HEK293 (cell line): ENCODE measurements around the gene PYROXD2.

Experiments used
- CTCF ChIA-PET: fragments of 350-600 bp; formaldehyde crosslinking; extraction: SDS; loops from one replicate; lab custom pipeline; 2021; ENCODE audit warnings: antibody characterized with exemption; lab: Yijun Ruan, JAX
- POLR2A ChIA-PET: fragments of 300-600 bp; formaldehyde crosslinking; extraction: SDS; loops from one replicate; lab custom pipeline; 2020; ENCODE audit warnings: antibody characterized with exemption, inconsistent platforms; lab: Yijun Ruan, JAX
- H3K27ac ChIP-seq: fragments of 200-500 bp; sonication (Bioruptor generic); 2 replicates; pipeline ENCODE4 v1.5.1; 2014; ENCODE audit warnings: low read depth, low read length, control low read depth, inconsistent platforms; ENCODE audit errors: extremely low read depth
- H3K36me3 ChIP-seq, 2 experiments: fragments of 200-500 bp in 1 of 2; sonication (Bioruptor generic) in 1 of 2; 1 replicate in 1 of 2; 2 replicates in 1 of 2; pipeline ENCODE4 v1.5.1; 2014 to 2017; ENCODE audit warnings: inconsistent platforms in 2 of 2, low read length in 2 of 2; ENCODE audit not compliant: control insufficient read depth in 2 of 2, insufficient read depth in 1 of 2
- H3K4me1 ChIP-seq: fragments of 200-500 bp; sonication (Bioruptor generic); 2 replicates; pipeline ENCODE4 v1.5.1; 2014; ENCODE audit warnings: mild to moderate bottlenecking, low read length, inconsistent platforms; ENCODE audit not compliant: control insufficient read depth, insufficient read depth
- H3K4me3 ChIP-seq: 2 replicates; pipeline ENCODE4 v1.5.1; 2011; ENCODE audit warnings: low read depth, mild to moderate bottlenecking, control low read depth, low read length, moderate library complexity
- H3K9me3 ChIP-seq: fragments of 200-500 bp; sonication (Bioruptor generic); 2 replicates; pipeline ENCODE4 v1.5.1; 2014; ENCODE audit warnings: low read depth, low read length, inconsistent platforms; ENCODE audit not compliant: control insufficient read depth, insufficient read depth
- KLF1 ChIP-seq: fragments of 450-650 bp; formaldehyde crosslinking; IDR thresholded peaks from 2 replicates; pipeline ENCODE4 v1.5.1; 2016; ENCODE audit warnings: missing biosample characterization, missing genetic modification characterization
- KLF7 ChIP-seq: fragments of 450-650 bp; formaldehyde crosslinking; IDR thresholded peaks from 2 replicates; pipeline ENCODE4 v1.5.1; 2016; ENCODE audit warnings: missing biosample characterization, missing genetic modification characterization, borderline replicate concordance
- SCRT1 ChIP-seq: fragments of 450-650 bp; formaldehyde crosslinking; IDR thresholded peaks from 2 replicates; pipeline ENCODE4 v1.5.1; 2016; ENCODE audit warnings: missing biosample characterization, missing genetic modification characterization, borderline replicate concordance
- SCRT2 ChIP-seq: fragments of 450-650 bp; formaldehyde crosslinking; IDR thresholded peaks from 2 replicates; pipeline ENCODE4 v1.5.1; 2016; ENCODE audit warnings: missing biosample characterization, missing genetic modification characterization
- SETDB1 ChIP-seq: IDR thresholded peaks from one replicate; pipeline ENCODE4 v1.6.1; 2017; ENCODE audit warnings: mild to moderate bottlenecking, low read length, moderate library complexity, mixed read lengths; ENCODE audit not compliant: insufficient read length
- TRIM28 ChIP-seq: IDR thresholded peaks from 2 replicates; pipeline ENCODE4 v1.6.1; 2011; ENCODE audit warnings: low read length, control low read depth, borderline replicate concordance
- ZNF157 ChIP-seq: fragments of 450-650 bp; formaldehyde crosslinking; IDR thresholded peaks from 2 replicates; pipeline ENCODE4 v1.5.1; 2016; ENCODE audit warnings: missing biosample characterization, missing genetic modification characterization
- ZNF354C ChIP-seq: fragments of 450-650 bp; formaldehyde crosslinking; IDR thresholded peaks from 2 replicates; pipeline ENCODE4 v1.5.1; 2016; ENCODE audit warnings: missing biosample characterization, missing genetic modification characterization, low read depth, borderline replicate concordance
- ZNF521 ChIP-seq: fragments of 450-650 bp; formaldehyde crosslinking; IDR thresholded peaks from 2 replicates; pipeline ENCODE4 v1.5.1; 2017; ENCODE audit warnings: missing biosample characterization, mild to moderate bottlenecking, missing genetic modification characterization
- ZNF544 ChIP-seq: fragments of 450-650 bp; formaldehyde crosslinking; IDR thresholded peaks from 2 replicates; pipeline ENCODE4 v1.5.0; 2017; ENCODE audit warnings: missing biosample characterization, missing genetic modification characterization
- ZNF585B ChIP-seq: fragments of 450-650 bp; formaldehyde crosslinking; IDR thresholded peaks from 2 replicates; pipeline ENCODE4 v1.5.1; 2016; ENCODE audit warnings: missing biosample characterization, missing genetic modification characterization
- ZNF596 ChIP-seq: fragments of 450-650 bp; IDR thresholded peaks from 2 replicates; pipeline ENCODE4 v1.5.0; 2018; ENCODE audit warnings: missing biosample characterization, mild to moderate bottlenecking, missing genetic modification characterization, moderate library complexity
- ZNF76 ChIP-seq: fragments of 450-650 bp; formaldehyde crosslinking; IDR thresholded peaks from 2 replicates; pipeline ENCODE4; 2016; ENCODE audit warnings: low read depth, missing biosample characterization, missing genetic modification characterization, borderline replicate concordance
- TF ChIP-seq, protein P1 (sequence below): fragments of 450-650 bp; formaldehyde crosslinking; IDR thresholded peaks from 2 replicates; pipeline ENCODE4; 2016; ENCODE audit warnings: missing biosample characterization, missing genetic modification characterization
- TF ChIP-seq, protein P2 (sequence below): fragments of 450-650 bp; formaldehyde crosslinking; optimal IDR thresholded peaks from 2 replicates; pipeline ENCODE3; 2016; ENCODE audit warnings: missing biosample characterization, mild to moderate bottlenecking, missing genetic modification characterization
- TF ChIP-seq, protein P3 (sequence below): fragments of 450-650 bp; formaldehyde crosslinking; IDR thresholded peaks from 2 replicates; pipeline ENCODE4 v1.5.1; 2017; ENCODE audit warnings: missing biosample characterization, missing genetic modification characterization

Gene PYROXD2

GRCh38 chr10:98446151-98446660 is 31.2 kb upstream of the PYROXD2 start (continued):
- TF ChIP-seq SETDB1 (no peak), ZNF544 (tag by site-specific recombination) (no peak)
- TF ChIP-seq, protein P1, sequence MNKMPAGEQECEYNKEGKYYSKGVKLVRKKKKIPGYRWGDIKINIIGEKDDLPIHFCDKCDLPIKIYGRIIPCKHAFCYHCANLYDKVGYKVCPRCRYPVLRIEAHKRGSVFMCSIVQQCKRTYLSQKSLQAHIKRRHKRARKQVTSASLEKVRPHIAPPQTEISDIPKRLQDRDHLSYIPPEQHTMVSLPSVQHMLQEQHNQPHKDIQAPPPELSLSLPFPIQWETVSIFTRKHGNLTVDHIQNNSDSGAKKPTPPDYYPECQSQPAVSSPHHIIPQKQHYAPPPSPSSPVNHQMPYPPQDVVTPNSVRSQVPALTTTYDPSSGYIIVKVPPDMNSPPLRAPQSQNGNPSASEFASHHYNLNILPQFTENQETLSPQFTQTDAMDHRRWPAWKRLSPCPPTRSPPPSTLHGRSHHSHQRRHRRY (tag by site-specific recombination) = no peak
- TF ChIP-seq, all 188 proteins: peak for 3

DNA sequence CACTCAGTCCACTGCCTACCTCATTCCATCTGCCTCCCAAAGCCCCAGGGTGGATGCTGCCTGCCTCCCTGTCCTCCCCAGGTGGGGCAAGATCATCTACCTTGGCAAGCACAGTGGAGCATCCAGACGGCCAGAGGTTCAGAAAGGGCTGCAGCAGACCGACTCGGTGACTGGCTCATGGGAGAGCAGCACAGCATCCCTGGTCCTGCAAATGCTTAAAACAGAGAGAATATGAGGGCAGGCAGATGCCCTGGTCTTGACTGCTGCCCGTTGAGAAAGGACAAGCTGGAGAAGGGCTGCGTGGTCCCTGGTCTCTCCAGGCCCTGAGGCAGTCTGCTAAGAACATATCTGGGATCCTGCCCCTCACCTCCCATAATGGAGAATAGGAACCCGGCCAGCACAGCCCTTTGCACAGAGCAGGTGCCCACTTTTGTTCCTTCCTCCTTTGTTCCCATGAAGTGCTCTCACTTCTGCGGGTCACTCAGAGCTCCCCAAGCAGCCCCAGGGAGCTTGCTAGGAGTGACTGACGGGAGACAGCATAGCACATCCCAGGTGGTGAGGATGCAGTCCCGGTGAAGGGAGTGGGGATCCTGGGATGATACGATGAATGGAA is 30.3 kb upstream of the PYROXD2 start:
- ChIA-PET POLR2A (interaction anchor here (1.7 kb wide), 1 partner anchor 15 kb away, joined by 5 read pairs; no protein-coding TSS in a partner anchor), CTCF (interaction anchor here (0.9 to 1.4 kb wide), 2 partner anchors 13 to 19 kb away, joined by 3 read pairs; no protein-coding TSS in a partner anchor)
- Histone ChIP-seq H3K27ac (no peak overlapping the region), H3K4me3 (no peak overlapping the region), H3K9me3 (no peaks in the 10 kb centered on the region), H3K4me1 (no peaks in the 10 kb centered on the region), H3K36me3 (peaks cover 16 to 50% of the 10 kb centered on the region in 2 experiments)
- TF ChIP-seq ZNF354C (tag by site-specific recombination) (no peak), ZNF596 (tag by site-specific recombination) (no peak)

GRCh38 chr10:98444314-98445006 is 29.5 kb upstream of the PYROXD2 start:
- peaks cover 20 to 56% of the 10 kb centered on the region in 2 experiments for H3K36me3 ChIP-seq
- POLR2A ChIA-PET = interaction anchor here (1.7 kb wide), 1 partner anchor 16 kb away, joined by 5 read pairs; no protein-coding TSS in a partner anchor

DNA sequence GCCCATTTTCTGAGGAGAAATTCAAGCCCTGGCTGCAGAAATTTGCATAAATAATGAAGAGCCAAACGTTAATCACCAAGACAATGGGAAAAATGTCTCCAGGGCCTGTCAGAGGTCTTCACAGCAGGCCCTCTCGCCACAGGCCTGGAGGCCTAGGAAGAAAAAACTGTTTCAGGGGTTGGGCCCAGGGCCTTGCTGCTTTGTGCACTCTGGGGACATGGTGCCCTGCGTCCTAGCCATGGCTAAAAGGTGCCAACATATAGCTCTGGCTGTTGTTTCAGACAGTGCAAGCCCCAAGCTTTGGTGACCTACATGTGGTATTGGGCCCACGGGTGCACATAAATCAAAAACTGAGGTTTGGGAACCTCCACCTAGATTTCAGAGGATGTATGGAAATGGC is 23.7 kb upstream of the PYROXD2 start:
- ChIA-PET CTCF (no interaction called here), POLR2A (no interaction called here)
- H3K4me3 ChIP-seq = no peak overlapping the region
- TF ChIP-seq, protein P2, sequence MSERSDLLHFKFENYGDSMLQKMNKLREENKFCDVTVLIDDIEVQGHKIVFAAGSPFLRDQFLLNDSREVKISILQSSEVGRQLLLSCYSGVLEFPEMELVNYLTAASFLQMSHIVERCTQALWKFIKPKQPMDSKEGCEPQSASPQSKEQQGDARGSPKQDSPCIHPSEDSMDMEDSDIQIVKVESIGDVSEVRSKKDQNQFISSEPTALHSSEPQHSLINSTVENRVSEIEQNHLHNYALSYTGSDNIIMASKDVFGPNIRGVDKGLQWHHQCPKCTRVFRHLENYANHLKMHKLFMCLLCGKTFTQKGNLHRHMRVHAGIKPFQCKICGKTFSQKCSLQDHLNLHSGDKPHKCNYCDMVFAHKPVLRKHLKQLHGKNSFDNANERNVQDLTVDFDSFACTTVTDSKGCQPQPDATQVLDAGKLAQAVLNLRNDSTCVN (tag by site-specific recombination) = no peak
- no peak for TF ChIP-seq ZNF157 (tag by site-specific recombination)
- no peak for TF ChIP-seq TRIM28
- peak; percentile 26; the same call in 1 of the 2 replicates for TF ChIP-seq ZNF585B (tag by site-specific recombination)
- TF ChIP-seq, protein P3, sequence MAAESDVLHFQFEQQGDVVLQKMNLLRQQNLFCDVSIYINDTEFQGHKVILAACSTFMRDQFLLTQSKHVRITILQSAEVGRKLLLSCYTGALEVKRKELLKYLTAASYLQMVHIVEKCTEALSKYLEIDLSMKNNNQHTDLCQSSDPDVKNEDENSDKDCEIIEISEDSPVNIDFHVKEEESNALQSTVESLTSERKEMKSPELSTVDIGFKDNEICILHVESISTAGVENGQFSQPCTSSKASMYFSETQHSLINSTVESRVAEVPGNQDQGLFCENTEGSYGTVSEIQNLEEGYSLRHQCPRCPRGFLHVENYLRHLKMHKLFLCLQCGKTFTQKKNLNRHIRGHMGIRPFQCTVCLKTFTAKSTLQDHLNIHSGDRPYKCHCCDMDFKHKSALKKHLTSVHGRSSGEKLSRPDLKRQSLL (tag by site-specific recombination) = no peak
- no peaks in the 10 kb centered on the region for H3K4me1 ChIP-seq
- H3K9me3 ChIP-seq = no peaks in the 10 kb centered on the region
- H3K27ac ChIP-seq = no peak overlapping the region
- peaks cover 20 to 66% of the 10 kb centered on the region in 2 experiments for H3K36me3 ChIP-seq

More at GRCh38 chr10:98444314-98445006, 29.5 kb upstream of the PYROXD2 start:
- no peaks in the 10 kb centered on the region for H3K9me3 ChIP-seq
- TF ChIP-seq KLF7 (no peak), SCRT2 (tag by site-specific recombination) (peak; percentile 96), ZNF76 (tag by site-specific recombination) (no peak), SCRT1 (tag by site-specific recombination) (peak; percentile 85), KLF1 (tag by site-specific recombination) (no peak), ZNF521 (tag by site-specific recombination) (no peak)
- no peak overlapping the region for H3K27ac ChIP-seq
- H3K4me1 ChIP-seq = no peaks in the 10 kb centered on the region
- CTCF ChIA-PET = interaction anchor here (0.8 kb wide), 1 partner anchor 1337 kb away, joined by 3 read pairs; no protein-coding TSS in a partner anchor
- no peak overlapping the region for H3K4me3 ChIP-seq
